Measurements from ENCODE around the gene S100A3.

GRCh38 chr1:153577138-153577537, 28.1 kb upstream of the S100A3 start:
- TF ChIP-seq, protein P1, sequence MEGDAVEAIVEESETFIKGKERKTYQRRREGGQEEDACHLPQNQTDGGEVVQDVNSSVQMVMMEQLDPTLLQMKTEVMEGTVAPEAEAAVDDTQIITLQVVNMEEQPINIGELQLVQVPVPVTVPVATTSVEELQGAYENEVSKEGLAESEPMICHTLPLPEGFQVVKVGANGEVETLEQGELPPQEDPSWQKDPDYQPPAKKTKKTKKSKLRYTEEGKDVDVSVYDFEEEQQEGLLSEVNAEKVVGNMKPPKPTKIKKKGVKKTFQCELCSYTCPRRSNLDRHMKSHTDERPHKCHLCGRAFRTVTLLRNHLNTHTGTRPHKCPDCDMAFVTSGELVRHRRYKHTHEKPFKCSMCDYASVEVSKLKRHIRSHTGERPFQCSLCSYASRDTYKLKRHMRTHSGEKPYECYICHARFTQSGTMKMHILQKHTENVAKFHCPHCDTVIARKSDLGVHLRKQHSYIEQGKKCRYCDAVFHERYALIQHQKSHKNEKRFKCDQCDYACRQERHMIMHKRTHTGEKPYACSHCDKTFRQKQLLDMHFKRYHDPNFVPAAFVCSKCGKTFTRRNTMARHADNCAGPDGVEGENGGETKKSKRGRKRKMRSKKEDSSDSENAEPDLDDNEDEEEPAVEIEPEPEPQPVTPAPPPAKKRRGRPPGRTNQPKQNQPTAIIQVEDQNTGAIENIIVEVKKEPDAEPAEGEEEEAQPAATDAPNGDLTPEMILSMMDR (IDR thresholded peaks at IDR 0.05; ENCODE audit: poor library complexity, severe bottlenecking) = no peak
- no peak for TF ChIP-seq POLR2AphosphoS5 (IDR thresholded peaks at IDR 0.05)
- TF ChIP-seq TAF1 (IDR thresholded peaks at IDR 0.05; ENCODE audit: low read depth) = no peak

All from neural cell (in vitro differentiated cells).